IMR-90 (cell line): ENCODE data around the gene NUFIP2. TPM values are rescaled to one million over a fixed set of nuclear protein-coding genes. Genes with fewer than 3 reads are reported as not detected.

Source experiments
- ATAC-seq: fragments of 200-7000 bp; cut with Tn5 transposase; 2 replicates; pipeline ENCODE4 v1.9.1; 2020; ENCODE audit warnings: low read depth, mild to moderate bottlenecking, moderate library complexity
- BruUV-seq: library from RNA; stranded (reverse); fragments of 400-500 nt; replicated peaks from 2 replicates; lab custom pipeline; 2021; lab: Mats Ljungman, UMichigan
- CTCF ChIA-PET: fragments of 300-600 bp; formaldehyde crosslinking; extraction: SDS; loops from one replicate; lab custom pipeline; 2021; ENCODE audit warnings: antibody characterized with exemption; lab: Yijun Ruan, JAX
- POLR2A ChIA-PET: fragments of 300-600 bp; sonication (Branson Sonifier 250); formaldehyde crosslinking; loops from one replicate; lab custom pipeline; 2022; ENCODE audit warnings: antibody characterized with exemption; ENCODE audit not compliant: unreplicated experiment; lab: Charles Lee
- DNase-seq: peaks from one replicate; pipeline ENCODE4 v3.0.0; 2013
- H2AFZ ChIP-seq: replicated peaks from 2 replicates; pipeline ENCODE3; 2013; ENCODE audit warnings: low read length, mild to moderate bottlenecking; ENCODE audit not compliant: poor library complexity
- H2AK5ac ChIP-seq: 2 replicates; pipeline ENCODE4 v1.6.1; 2013; ENCODE audit warnings: low read depth, low read length, inconsistent platforms
- H2AK9ac ChIP-seq: replicated peaks from 2 replicates; pipeline ENCODE3; 2013; ENCODE audit warnings: mild to moderate bottlenecking, low read depth, low read length, moderate library complexity; ENCODE audit not compliant: poor library complexity
- H2BK120ac ChIP-seq: 2 replicates; pipeline ENCODE4 v1.6.1; 2013; ENCODE audit warnings: low read depth, low read length, inconsistent platforms
- H2BK15ac ChIP-seq: 3 replicates; pipeline ENCODE4 v1.6.1; 2013; ENCODE audit warnings: low read depth, low read length, inconsistent platforms
- H2BK20ac ChIP-seq: 2 replicates; pipeline ENCODE4 v1.6.1; 2013; ENCODE audit warnings: low read depth, mild to moderate bottlenecking, inconsistent platforms, low read length, moderate library complexity
- H2BK5ac ChIP-seq: 2 replicates; pipeline ENCODE4 v1.6.1; 2013; ENCODE audit warnings: mild to moderate bottlenecking, low read depth, low read length, inconsistent platforms; ENCODE audit not compliant: poor library complexity, severe bottlenecking
- H3K14ac ChIP-seq: replicated peaks from 2 replicates; pipeline ENCODE4 v1.6.1; 2013; ENCODE audit warnings: low read depth, low read length, inconsistent platforms
- H3K18ac ChIP-seq: 2 replicates; pipeline ENCODE4 v1.6.1; 2013; ENCODE audit warnings: low read depth, low read length, control low read depth
- H3K23ac ChIP-seq: 2 replicates; pipeline ENCODE4 v1.6.1; 2013; ENCODE audit warnings: low read depth, low read length, inconsistent platforms
- H3K27ac ChIP-seq: 2 replicates; pipeline ENCODE4 v1.5.1; 2013; ENCODE audit warnings: mild to moderate bottlenecking, control low read depth, low read length; ENCODE audit not compliant: insufficient read depth
- H3K27me3 ChIP-seq: 2 replicates; pipeline ENCODE4 v1.6.1; 2013; ENCODE audit warnings: low read length; ENCODE audit not compliant: control insufficient read depth, insufficient read depth
- H3K36me3 ChIP-seq: 2 replicates; pipeline ENCODE4 v1.6.1; 2013; ENCODE audit warnings: low read length, mixed read lengths; ENCODE audit not compliant: control insufficient read depth, insufficient read depth
- H3K4ac ChIP-seq: 2 replicates; pipeline ENCODE4 v1.6.1; 2013; ENCODE audit warnings: low read depth, low read length, inconsistent platforms
- H3K4me1 ChIP-seq: 2 replicates; pipeline ENCODE4 v1.6.1; 2013; ENCODE audit warnings: low read length, mixed read lengths; ENCODE audit not compliant: control insufficient read depth, insufficient read depth
- H3K4me2 ChIP-seq: 2 replicates; pipeline ENCODE4 v1.6.1; 2013; ENCODE audit warnings: low read depth, mild to moderate bottlenecking, control low read depth, low read length, moderate library complexity
- H3K4me3 ChIP-seq: 2 replicates; pipeline ENCODE4 v1.5.1; 2013; ENCODE audit warnings: low read depth, mild to moderate bottlenecking, control low read depth, low read length, moderate library complexity; ENCODE audit not compliant: insufficient read depth
- H3K56ac ChIP-seq: 2 replicates; pipeline ENCODE4 v1.6.1; 2013; ENCODE audit warnings: low read length, inconsistent platforms; ENCODE audit not compliant: insufficient read depth; ENCODE audit errors: extremely low read depth
- H3K79me1 ChIP-seq, 2 experiments: 2 replicates each; pipeline ENCODE4 v1.6.1; 2013; ENCODE audit warnings: low read length in 2 of 2, inconsistent platforms in 1 of 2, low read depth in 1 of 2
- H3K9ac ChIP-seq: 2 replicates; pipeline ENCODE4 v1.6.1; 2013; ENCODE audit warnings: low read depth, low read length, control low read depth
- H3K9me1 ChIP-seq: 2 replicates; pipeline ENCODE4 v1.6.1; 2013; ENCODE audit warnings: low read length, inconsistent platforms; ENCODE audit not compliant: insufficient read depth
- H3K9me3 ChIP-seq: 2 replicates; pipeline ENCODE4 v1.6.1; 2013; ENCODE audit warnings: low read length; ENCODE audit not compliant: control insufficient read depth, insufficient read depth
- H4K20me1 ChIP-seq: 2 replicates; pipeline ENCODE4 v1.6.1; 2013; ENCODE audit warnings: low read length, inconsistent platforms; ENCODE audit not compliant: insufficient read depth
- H4K5ac ChIP-seq: 2 replicates; pipeline ENCODE4 v1.6.1; 2013; ENCODE audit warnings: mild to moderate bottlenecking, low read depth, low read length, control low read depth
- H4K8ac ChIP-seq, 2 experiments: 2 replicates each; pipeline ENCODE4 v1.6.1; 2013; ENCODE audit warnings: low read depth in 2 of 2, low read length in 2 of 2, control low read depth in 1 of 2, inconsistent platforms in 1 of 2
- H4K91ac ChIP-seq: 2 replicates; pipeline ENCODE4 v1.6.1; 2013; ENCODE audit warnings: low read depth, low read length, inconsistent platforms; ENCODE audit not compliant: insufficient read depth
- CHD1 ChIP-seq: IDR thresholded peaks from 2 replicates; pipeline ENCODE4 v1.6.1; 2012; ENCODE audit warnings: low read depth, low read length, improper control_type of control experiment
- ELK1 ChIP-seq: fragments of 150-350 bp; IDR thresholded peaks from 2 replicates; pipeline ENCODE4 v1.6.1; 2016; ENCODE audit warnings: low read depth, mild to moderate bottlenecking, low read length, moderate library complexity, borderline replicate concordance
- FOS ChIP-seq: fragments of 150-350 bp; IDR thresholded peaks from 2 replicates; pipeline ENCODE4 v1.6.1; 2016; ENCODE audit warnings: low read depth, low read length
- MAFK ChIP-seq: IDR thresholded peaks from 2 replicates; pipeline ENCODE4 v1.6.1; 2012; ENCODE audit warnings: low read depth, low read length, improper control_type of control experiment
- MAZ ChIP-seq: IDR thresholded peaks from 2 replicates; pipeline ENCODE4 v1.6.1; 2012; ENCODE audit warnings: low read depth, mild to moderate bottlenecking, low read length, improper control_type of control experiment, moderate library complexity, borderline replicate concordance
- MXI1 ChIP-seq: IDR thresholded peaks from 2 replicates; pipeline ENCODE4 v1.6.1; 2012; ENCODE audit warnings: low read depth, mild to moderate bottlenecking, low read length, moderate library complexity, borderline replicate concordance
- NFE2L2 ChIP-seq: fragments of 150-350 bp; IDR thresholded peaks from 2 replicates; pipeline ENCODE4 v1.6.1; 2016; ENCODE audit warnings: low read depth, mild to moderate bottlenecking, low read length
- POLR2A ChIP-seq: IDR thresholded peaks from 2 replicates; pipeline ENCODE4 v1.6.1; 2012; ENCODE audit warnings: mild to moderate bottlenecking, low read depth, low read length
- RAD21 ChIP-seq: IDR thresholded peaks from 2 replicates; pipeline ENCODE4 v1.6.1; 2012; ENCODE audit warnings: low read length, improper control_type of control experiment
- RFX5 ChIP-seq: IDR thresholded peaks from 2 replicates; pipeline ENCODE4 v1.8.0; 2012; ENCODE audit warnings: low read depth, mild to moderate bottlenecking, low read length, moderate library complexity
- SMC3 ChIP-seq: fragments of 150-350 bp; IDR thresholded peaks from 2 replicates; pipeline ENCODE4 v1.6.1; 2016; ENCODE audit warnings: low read depth, mild to moderate bottlenecking, antibody characterized with exemption, low read length, moderate library complexity
- WGBS, 2 experiments: methylation state at CpG; one replicate each; pipeline versions ENCODE4 v1.1.5 to v1.1.7; 2013; ENCODE audit warnings: missing lambda C conversion rate in 2 of 2; ENCODE audit not compliant: insufficient read length in 1 of 2; ENCODE audit errors: extremely low coverage in 2 of 2; 5-methylcytosine and 5-hydroxymethylcytosine counted together
- dilution Hi-C: fragments of 300-500 bp; cut with HindIII; formaldehyde crosslinking; loops from one replicate; pipeline ENCODE4 v1.14.3; 2018; ENCODE audit warnings: low sequenced_read_pairs; ENCODE audit not compliant: unreplicated experiment
- in situ Hi-C: fragments of 300-500 bp; cut with MboI; formaldehyde crosslinking; loops from 3 replicates; pipeline ENCODE4 v1.14.3; 2019; ENCODE audit warnings: low sequenced_read_pairs, inconsistent platforms, mixed read lengths
- intact Hi-C: fragments of 100-400 bp; cut with micrococcal nuclease; formaldehyde crosslinking; loops from 2 replicates; pipeline ENCODE4 v1.10.0; 2022
- polyA plus RNA-seq, 3 experiments: library from polyadenylated mRNA; depleted of rRNA; stranded (reverse); fragments of >200 nt; gene quantifications; 2 replicates each; pipeline ENCODE4 v1.2.3, GENCODE V29; 2012; ENCODE audit warnings: low replicate concordance in 1 of 3
- total RNA-seq: library from RNA; depleted of rRNA; stranded (reverse); fragments of >200 nt; gene quantifications from 2 replicates; pipeline ENCODE4 v1.2.3, GENCODE V29; 2012
- TF ChIP-seq, protein P1 (sequence below): conservative IDR thresholded peaks from 2 replicates; pipeline ENCODE4 v1.5.1; 2012; ENCODE audit warnings: mild to moderate bottlenecking, low read depth, low read length, improper control_type of control experiment
- TF ChIP-seq, protein P2 (sequence below): fragments of 150-350 bp; IDR thresholded peaks from 2 replicates; pipeline ENCODE4 v1.6.1; 2017; ENCODE audit warnings: mild to moderate bottlenecking, antibody characterized with exemption, low read length, low read depth

Gene NUFIP2
- total and polyA plus RNA-seq, 2 of the 4 experiments (the other 2 are of a cell fraction): 8.9 to 25.6 TPM

GRCh38 chr17:29245401-29245800, 48.5 kb downstream of the NUFIP2 start:
- no peaks in the 10 kb centered on the region for H3K36me3 ChIP-seq
- no peak overlapping the region for H2AK9ac ChIP-seq
- BruUV-seq: no TSS peak
- no peak overlapping the region for H3K4ac ChIP-seq
- dilution Hi-C loops (no loop called here), in situ Hi-C loops (no loop called here), intact Hi-C loops (no loop called here)
- peak overlapping the region; percentile 60; the same call in 1 of the 3 replicates for H2BK15ac ChIP-seq
- WGBS, 2 experiments: no CpG with 5 or more reads among the region's 6 CpGs
- TF ChIP-seq SMC3 (no peak), CHD1 (no peak), FOS (no peak), MAZ (no peak), RFX5 (no peak), MXI1 (no peak), MAFK (no peak), POLR2A (no peak), ELK1 (no peak), RAD21 (no peak), NFE2L2 (no peak)
- TF ChIP-seq, protein P1, sequence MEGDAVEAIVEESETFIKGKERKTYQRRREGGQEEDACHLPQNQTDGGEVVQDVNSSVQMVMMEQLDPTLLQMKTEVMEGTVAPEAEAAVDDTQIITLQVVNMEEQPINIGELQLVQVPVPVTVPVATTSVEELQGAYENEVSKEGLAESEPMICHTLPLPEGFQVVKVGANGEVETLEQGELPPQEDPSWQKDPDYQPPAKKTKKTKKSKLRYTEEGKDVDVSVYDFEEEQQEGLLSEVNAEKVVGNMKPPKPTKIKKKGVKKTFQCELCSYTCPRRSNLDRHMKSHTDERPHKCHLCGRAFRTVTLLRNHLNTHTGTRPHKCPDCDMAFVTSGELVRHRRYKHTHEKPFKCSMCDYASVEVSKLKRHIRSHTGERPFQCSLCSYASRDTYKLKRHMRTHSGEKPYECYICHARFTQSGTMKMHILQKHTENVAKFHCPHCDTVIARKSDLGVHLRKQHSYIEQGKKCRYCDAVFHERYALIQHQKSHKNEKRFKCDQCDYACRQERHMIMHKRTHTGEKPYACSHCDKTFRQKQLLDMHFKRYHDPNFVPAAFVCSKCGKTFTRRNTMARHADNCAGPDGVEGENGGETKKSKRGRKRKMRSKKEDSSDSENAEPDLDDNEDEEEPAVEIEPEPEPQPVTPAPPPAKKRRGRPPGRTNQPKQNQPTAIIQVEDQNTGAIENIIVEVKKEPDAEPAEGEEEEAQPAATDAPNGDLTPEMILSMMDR: no peak
- TF ChIP-seq, protein P2, sequence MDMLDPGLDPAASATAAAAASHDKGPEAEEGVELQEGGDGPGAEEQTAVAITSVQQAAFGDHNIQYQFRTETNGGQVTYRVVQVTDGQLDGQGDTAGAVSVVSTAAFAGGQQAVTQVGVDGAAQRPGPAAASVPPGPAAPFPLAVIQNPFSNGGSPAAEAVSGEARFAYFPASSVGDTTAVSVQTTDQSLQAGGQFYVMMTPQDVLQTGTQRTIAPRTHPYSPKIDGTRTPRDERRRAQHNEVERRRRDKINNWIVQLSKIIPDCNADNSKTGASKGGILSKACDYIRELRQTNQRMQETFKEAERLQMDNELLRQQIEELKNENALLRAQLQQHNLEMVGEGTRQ: no peak
- no peak overlapping the region for H4K91ac ChIP-seq
- no peak overlapping the region for H3K4me2 ChIP-seq
- H2AFZ ChIP-seq: no peak overlapping the region
- H4K5ac ChIP-seq: no peak overlapping the region
- H3K4me1 ChIP-seq: peaks cover 20% of the 10 kb centered on the region
- H2BK5ac ChIP-seq: no peak overlapping the region
- no peak overlapping the region for H2BK20ac ChIP-seq
- H2AK5ac ChIP-seq: peak overlapping the region; percentile 54
- no peak overlapping the region for H3K27ac ChIP-seq
- H3K27me3 ChIP-seq: no peaks in the 10 kb centered on the region
- ChIA-PET POLR2A (no interaction called here), CTCF (no interaction called here)
- no peak overlapping the region for H3K56ac ChIP-seq
- no peak overlapping the region for H2BK120ac ChIP-seq
- H3K14ac ChIP-seq: no peak overlapping the region
- H3K18ac ChIP-seq: no peak overlapping the region
- H3K9me1 ChIP-seq: peaks cover 22% of the 10 kb centered on the region
- no peaks in the 10 kb centered on the region for H4K20me1 ChIP-seq
- no peak overlapping the region for H3K23ac ChIP-seq
- no peaks in the 10 kb centered on the region for H3K9me3 ChIP-seq
- H3K79me1 ChIP-seq: peaks cover 0 to 35% of the 10 kb centered on the region in 2 experiments; a peak in 2 of 4 replicates
- H3K9ac ChIP-seq: no peak overlapping the region
- no peak for ATAC-seq
- no peak for DNase-seq
- H4K8ac ChIP-seq: no peak overlapping the region
- no peak overlapping the region for H3K4me3 ChIP-seq
